BJ (cell line): ENCODE measurements around the gene EXOSC3. TPM values are rescaled to one million over a fixed set of nuclear protein-coding genes. Genes with fewer than 3 reads are reported as not detected.
A peak's percentile ranks its signal among the peaks of the same experiment; 100 is the strongest.

Experiments
- CTCF ChIA-PET: fragments of 350-600 bp; formaldehyde crosslinking; extraction: SDS; loops from one replicate; lab custom pipeline; 2021; ENCODE audit warnings: antibody characterized with exemption, inconsistent platforms; lab: Yijun Ruan, JAX
- POLR2A ChIA-PET: fragments of 300-600 bp; sonication (Branson Sonifier 250); formaldehyde crosslinking; extraction: SDS; loops from one replicate; lab custom pipeline; 2021; ENCODE audit warnings: antibody characterized with exemption; lab: Charles Lee
- DNase-seq: peaks from one replicate; pipeline ENCODE4 v3.0.0-alpha.2; 2011; ENCODE audit warnings: low read depth
- H3K27me3 ChIP-seq: 2 replicates; pipeline ENCODE4 v1.6.0; 2011; ENCODE audit warnings: low read length; ENCODE audit not compliant: control insufficient read depth, insufficient read depth
- H3K36me3 ChIP-seq: 2 replicates; pipeline ENCODE4 v1.5.1; 2011; ENCODE audit warnings: low read length; ENCODE audit not compliant: control insufficient read depth, insufficient read depth
- H3K4me3 ChIP-seq: 2 replicates; pipeline ENCODE4 v1.5.1; 2011; ENCODE audit warnings: low read depth, mild to moderate bottlenecking, control low read depth, low read length
- CTCF ChIP-seq: IDR thresholded peaks from 2 replicates; pipeline ENCODE4 v1.5.1; 2011; ENCODE audit warnings: low read depth, mild to moderate bottlenecking, control low read depth, inconsistent platforms, low read length, moderate library complexity; ENCODE audit not compliant: insufficient read depth
- polyA plus RNA-seq: library from polyadenylated mRNA; depleted of rRNA; stranded (reverse); fragments of >200 nt; gene quantifications from 2 replicates; pipeline ENCODE4 v1.2.3, GENCODE V29; 2011

EXOSC3 gene
- polyA plus RNA-seq, 1 experiment: 14.2 TPM

GRCh38 chr9:37790096-37790495 lies 5.2 kb upstream of the EXOSC3 start:
- Histone ChIP-seq H3K27me3 (no peaks in the 10 kb centered on the region), H3K4me3 (no peak overlapping the region), H3K36me3 (no peaks in the 10 kb centered on the region)
- no peak for TF ChIP-seq CTCF
- DNase-seq: no peak
- ChIA-PET CTCF (no interaction called here), POLR2A (no interaction called here)

- POLR2A ChIA-PET: no interaction called here
- no peak for TF ChIP-seq CTCF
- Histone ChIP-seq H3K27me3 (no peaks in the 10 kb centered on the region), H3K4me3 (no peak overlapping the region), H3K36me3 (no peaks in the 10 kb centered on the region)
- CTCF ChIA-PET: no interaction called here
- no peak for DNase-seq
Measured at GRCh38 chr9:37788332-37788731, 3.5 kb upstream of the EXOSC3 start.

- no peak for TF ChIP-seq CTCF
- POLR2A ChIA-PET: no interaction called here
- Histone ChIP-seq H3K36me3 (0 out of 2 replicates have a peak, but pooled peaks cover 1% of the 10 kb centered on the region), H3K27me3 (no peaks in the 10 kb centered on the region), H3K4me3 (no peak overlapping the region)
- no peak for DNase-seq
- CTCF ChIA-PET: no interaction called here
Measured at GRCh38 chr9:37787059-37787458, 2.2 kb upstream of the EXOSC3 start.

- no peak for TF ChIP-seq CTCF
- ChIA-PET CTCF (interaction anchor here (0.7 to 2.6 kb wide), 3 partner anchors 13 to 58 kb away, joined by 3 to 7 read pairs (median 3); no protein-coding TSS in a partner anchor), POLR2A (no interaction called here)
- Histone ChIP-seq H3K27me3 (no peaks in the 10 kb centered on the region), H3K4me3 (peak overlapping the region; percentile 82), H3K36me3 (peaks cover 5% of the 10 kb centered on the region; the same call in 1 of the 2 replicates)
- no peak for DNase-seq
Measured at GRCh38 chr9:37784291-37784615, 611 bp downstream of the EXOSC3 start.

- no peak for DNase-seq
- Histone ChIP-seq H3K27me3 (no peaks in the 10 kb centered on the region), H3K36me3 (peaks cover 12% of the 10 kb centered on the region), H3K4me3 (no peak overlapping the region)
- TF ChIP-seq CTCF: no peak
- CTCF ChIA-PET: no interaction called here
- POLR2A ChIA-PET: no interaction called here
Measured at GRCh38 chr9:37778534-37778933, 6.3 kb downstream of the EXOSC3 start.
